Left lung (tissue), 10 donors: ENCODE results near the gene ASIC1. TPM values are rescaled to one million over a fixed set of nuclear protein-coding genes. Genes with fewer than 3 reads are reported as not detected.

Experiments used
- ATAC-seq: fragments of 200-7000 bp; cut with Tn5 transposase; one replicate; pipeline ENCODE4 v1.9.1; 2020; ENCODE audit warnings: moderate library complexity
- DNase-seq, 4 donors: peaks; one replicate each; pipeline ENCODE4 v3.0.0-alpha.2; 2013 to 2020
- H3K27ac ChIP-seq, 2 donors: fragments of 200-600 bp; sonication (generic) in 1 of 2; one replicate each; pipeline versions ENCODE4 v1.5.0 to v1.8.0; 2020 to 2021
- H3K27me3 ChIP-seq, 2 donors: fragments of 200-600 bp; sonication (generic) in 1 of 2; one replicate each; pipeline versions ENCODE4 v1.5.0 to v1.8.0; 2020 to 2021
- H3K36me3 ChIP-seq, 2 donors: fragments of 200-600 bp; sonication (generic) in 1 of 2; one replicate each; pipeline versions ENCODE4 v1.5.0 to v1.8.0; 2020 to 2021
- H3K4me1 ChIP-seq, 2 donors: fragments of 200-600 bp; one replicate each; pipeline ENCODE4 v1.8.0; 2021
- H3K4me3 ChIP-seq, 2 donors: fragments of 200-600 bp; sonication (generic) in 1 of 2; one replicate each; pipeline versions ENCODE4 v1.5.0 to v1.8.0; 2020 to 2021; ENCODE audit warnings: mild to moderate bottlenecking in 1 of 2
- H3K9me3 ChIP-seq, 2 donors: fragments of 200-600 bp; sonication (generic) in 1 of 2; one replicate each; pipeline versions ENCODE4 v1.5.0 to v1.8.0; 2020 to 2021
- intact Hi-C, 2 donors: fragments of 100-400 bp; cut with DNase I; formaldehyde crosslinking; loops; one replicate each; pipeline versions ENCODE4 v1.11.2 to v1.14.2; 2022
- polyA plus RNA-seq, 6 donors: library from polyadenylated mRNA; unstranded; fragments of 120-200 nt; gene quantifications; one replicate each; pipeline ENCODE4 v1.2.1, GENCODE V29; 2013; ENCODE audit not compliant: insufficient read length in 6 of 6
- total RNA-seq, 2 donors: library from RNA; stranded (reverse); fragmentation: NEBNext Ultra II Directional; extraction: Animal tissue kit (Norgen Biotek cat#: 25700); gene quantifications; one replicate each; pipeline ENCODE4 v1.2.1, GENCODE V29; 2021
- TF ChIP-seq, protein P1 (sequence below), 2 donors: fragments of 200-600 bp; sonication (generic) in 1 of 2; IDR thresholded peaks; one replicate each; pipeline versions ENCODE4 v1.5.0 to v1.8.0; 2021; ENCODE audit warnings: antibody characterized with exemption in 2 of 2
- donor health status: DM: no; HTN: yes; CAD: no.
- donor health status: DM: no; HTN: no; CAD: no.

ASIC1 gene
- total and polyA plus RNA-seq, 8 donors, result 2.1 to 15.4 (median 8.7) TPM

DNA sequence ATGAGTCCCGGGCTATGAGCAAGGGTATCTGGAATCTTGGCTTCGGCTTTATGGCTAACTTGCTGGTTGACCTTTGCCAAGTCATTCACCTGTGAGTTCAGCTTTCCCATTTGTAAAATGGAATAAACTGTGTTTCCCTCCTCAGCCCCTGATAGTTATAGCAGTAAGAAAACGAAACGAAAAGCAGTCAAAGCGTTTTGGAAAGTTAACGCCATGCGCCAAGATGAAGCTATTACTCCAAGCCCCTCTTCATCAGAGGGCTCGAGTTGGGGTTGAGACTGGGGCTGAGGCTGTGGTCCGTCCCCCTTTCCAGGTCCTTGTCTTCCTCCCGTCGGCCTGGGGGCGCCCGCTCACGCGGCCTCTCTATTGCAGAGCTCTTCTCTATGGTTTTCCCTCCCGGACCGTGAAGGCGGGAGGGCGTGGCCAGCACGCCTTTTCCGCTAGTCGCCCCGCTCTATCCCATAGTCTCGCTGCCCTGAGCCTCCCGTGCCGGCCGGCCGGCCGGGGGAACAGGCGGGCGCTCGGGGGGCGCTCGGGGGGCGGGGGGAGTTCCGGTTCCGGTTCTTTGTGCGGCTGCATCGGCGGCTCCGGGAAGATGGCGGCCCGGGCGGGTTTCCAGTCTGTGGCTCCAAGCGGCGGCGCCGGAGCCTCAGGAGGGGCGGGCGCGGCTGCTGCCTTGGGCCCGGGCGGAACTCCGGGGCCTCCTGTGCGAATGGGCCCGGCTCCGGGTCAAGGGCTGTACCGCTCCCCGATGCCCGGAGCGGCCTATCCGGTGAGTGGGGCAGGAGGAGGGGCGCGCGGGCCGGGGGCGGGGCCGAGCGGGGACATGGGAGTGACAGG lies 27.6 kb downstream of the ASIC1 start, which contains the start of gene SMARCD1:
SMARCD1 (plus strand) TSS at position 568 of the 840 bp plus-strand sequence; CDS start at position 596, 28 bp downstream.
- H3K27ac ChIP-seq, result peak within 1 kb of the TSS; percentile 93 to 95
- intact Hi-C loops, result no loop called here
- peaks cover 3 to 30% of the 10 kb centered on the region in 2 donors for H3K36me3 ChIP-seq
- peak; percentile 94 for ATAC-seq
- TF ChIP-seq, protein P1, sequence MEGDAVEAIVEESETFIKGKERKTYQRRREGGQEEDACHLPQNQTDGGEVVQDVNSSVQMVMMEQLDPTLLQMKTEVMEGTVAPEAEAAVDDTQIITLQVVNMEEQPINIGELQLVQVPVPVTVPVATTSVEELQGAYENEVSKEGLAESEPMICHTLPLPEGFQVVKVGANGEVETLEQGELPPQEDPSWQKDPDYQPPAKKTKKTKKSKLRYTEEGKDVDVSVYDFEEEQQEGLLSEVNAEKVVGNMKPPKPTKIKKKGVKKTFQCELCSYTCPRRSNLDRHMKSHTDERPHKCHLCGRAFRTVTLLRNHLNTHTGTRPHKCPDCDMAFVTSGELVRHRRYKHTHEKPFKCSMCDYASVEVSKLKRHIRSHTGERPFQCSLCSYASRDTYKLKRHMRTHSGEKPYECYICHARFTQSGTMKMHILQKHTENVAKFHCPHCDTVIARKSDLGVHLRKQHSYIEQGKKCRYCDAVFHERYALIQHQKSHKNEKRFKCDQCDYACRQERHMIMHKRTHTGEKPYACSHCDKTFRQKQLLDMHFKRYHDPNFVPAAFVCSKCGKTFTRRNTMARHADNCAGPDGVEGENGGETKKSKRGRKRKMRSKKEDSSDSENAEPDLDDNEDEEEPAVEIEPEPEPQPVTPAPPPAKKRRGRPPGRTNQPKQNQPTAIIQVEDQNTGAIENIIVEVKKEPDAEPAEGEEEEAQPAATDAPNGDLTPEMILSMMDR (IDR thresholded peaks at IDR 0.05), result peak in 1 of 2 donors; percentile 21
- peaks cover 0 to 22% of the 10 kb centered on the region in 2 donors for H3K4me1 ChIP-seq
- H3K27me3 ChIP-seq, result peaks cover 0 to 9% of the 10 kb centered on the region in 2 donors
- peak; percentile 88 to 99 (median 95) for DNase-seq
- H3K9me3 ChIP-seq, result no peaks in the 10 kb centered on the region
- peak within 1 kb of the TSS; percentile 81 to 96 for H3K4me3 ChIP-seq

DNA sequence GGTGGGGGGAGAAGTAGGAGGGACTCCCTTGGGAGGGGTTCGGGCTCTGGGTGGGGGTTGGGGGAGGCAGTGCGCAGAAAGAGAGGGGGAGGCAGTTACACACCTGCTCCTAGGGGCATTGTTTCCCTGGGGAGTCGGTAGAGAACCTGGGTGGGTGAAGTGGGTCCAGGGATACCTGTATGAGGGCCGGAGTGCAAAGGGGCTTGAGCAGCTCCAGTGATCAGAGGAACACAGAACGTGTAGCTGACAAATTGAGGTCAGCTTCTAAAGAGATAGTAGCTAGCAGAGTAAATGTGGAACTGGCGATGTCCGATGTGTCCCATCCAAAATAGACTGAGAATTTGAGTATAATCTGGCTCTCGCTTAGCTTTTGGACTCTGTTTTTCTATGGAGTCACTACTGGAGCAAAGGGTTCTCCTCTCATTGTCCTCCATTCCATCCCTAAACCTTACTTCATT lies 28.2 kb downstream of the ASIC1 start:
- H3K4me1 ChIP-seq, result peaks cover 0 to 22% of the 10 kb centered on the region in 2 donors
- DNase-seq, result no peak
- intact Hi-C loops, result no loop called here
- peak overlapping the region; percentile 81 to 96 for H3K4me3 ChIP-seq
- H3K9me3 ChIP-seq, result no peaks in the 10 kb centered on the region
- H3K27ac ChIP-seq, result peak overlapping the region; percentile 93 to 95
- TF ChIP-seq, protein P1 (IDR thresholded peaks at IDR 0.05), result no peak
- peaks cover 8 to 36% of the 10 kb centered on the region in 2 donors for H3K36me3 ChIP-seq
- no peak for ATAC-seq
- H3K27me3 ChIP-seq, result peaks cover 0 to 7% of the 10 kb centered on the region in 2 donors

DNA sequence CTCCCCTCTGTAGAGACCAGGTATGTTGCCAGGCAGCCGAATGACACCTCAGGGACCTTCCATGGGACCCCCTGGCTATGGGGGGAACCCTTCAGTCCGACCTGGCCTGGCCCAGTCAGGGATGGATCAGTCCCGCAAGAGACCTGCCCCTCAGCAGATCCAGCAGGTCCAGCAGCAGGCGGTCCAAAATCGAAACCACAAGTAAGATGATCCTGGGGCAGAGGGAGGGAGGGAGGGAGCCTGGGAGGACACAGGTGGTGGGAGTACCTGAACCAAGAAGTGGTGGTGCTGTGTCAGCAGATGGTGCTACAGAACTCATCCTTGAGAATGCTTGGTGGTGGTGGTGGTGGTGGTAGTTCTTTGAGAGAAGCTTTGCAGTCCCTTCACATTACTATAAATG lies 28.8 kb downstream of the ASIC1 start:
- ATAC-seq (no peak), DNase-seq (no peak)
- intact Hi-C loops, result no loop called here
- H3K9me3 ChIP-seq, result no peaks in the 10 kb centered on the region
- TF ChIP-seq, protein P1 (IDR thresholded peaks at IDR 0.05), result no peak
- peak overlapping the region in 1 of 2 donors; percentile 93 for H3K27ac ChIP-seq
- H3K27me3 ChIP-seq, result peaks cover 0 to 2% of the 10 kb centered on the region in 2 donors
- peaks cover 8 to 41% of the 10 kb centered on the region in 2 donors for H3K36me3 ChIP-seq
- H3K4me1 ChIP-seq, result peaks cover 0 to 22% of the 10 kb centered on the region in 2 donors
- H3K4me3 ChIP-seq, result peak overlapping the region in 1 of 2 donors; percentile 81

DNA sequence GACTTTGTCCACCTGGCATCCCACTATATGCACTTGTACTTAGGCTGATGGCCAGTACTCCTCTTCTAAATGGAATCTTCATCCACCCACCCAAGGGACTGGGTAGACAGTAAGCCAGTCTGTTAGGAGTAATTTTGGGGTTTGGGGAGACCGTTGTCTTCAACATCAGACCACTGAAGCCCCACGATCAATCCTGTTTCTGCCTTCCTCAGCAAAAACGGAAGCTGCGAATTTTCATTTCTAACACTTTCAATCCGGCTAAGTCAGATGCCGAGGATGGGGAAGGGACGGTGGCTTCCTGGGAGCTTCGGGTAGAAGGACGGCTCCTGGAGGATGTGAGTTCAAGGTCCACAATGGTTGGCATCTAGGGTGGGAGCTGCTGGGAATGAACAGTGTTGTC lies 29.8 kb downstream of the ASIC1 start:
- Histone ChIP-seq H3K4me3 (no peak overlapping the region), H3K27ac (no peak overlapping the region), H3K9me3 (no peaks in the 10 kb centered on the region), H3K36me3 (peaks cover 8 to 51% of the 10 kb centered on the region in 2 donors), H3K4me1 (peaks cover 0 to 22% of the 10 kb centered on the region in 2 donors), H3K27me3 (no peaks in the 10 kb centered on the region)
- TF ChIP-seq, protein P1 (IDR thresholded peaks at IDR 0.05), result no peak
- DNase-seq (no peak), ATAC-seq (no peak)
- intact Hi-C loops, result no loop called here

DNA sequence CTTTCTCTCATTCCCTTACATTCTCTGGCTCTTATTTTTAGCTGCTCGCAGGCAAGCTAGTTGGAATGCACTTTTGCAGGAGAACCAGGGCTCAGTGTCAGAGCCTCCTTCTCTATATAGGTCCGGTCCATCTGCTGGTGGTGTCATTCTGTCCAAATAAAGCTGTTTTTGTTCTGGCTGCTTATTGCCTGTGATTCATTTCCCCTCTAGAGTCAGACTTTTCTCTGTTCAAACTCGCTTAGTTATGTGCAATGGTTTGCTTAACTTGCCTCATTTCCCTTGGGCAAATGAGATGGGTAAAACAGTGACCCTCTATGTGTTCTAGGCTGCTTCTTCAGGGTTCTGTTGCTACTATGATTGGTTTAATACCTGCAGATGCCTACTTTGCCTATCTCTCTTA lies 30.6 kb downstream of the ASIC1 start:
- intact Hi-C loops, result no loop called here
- H3K4me3 ChIP-seq, result no peak overlapping the region
- no peaks in the 10 kb centered on the region for H3K9me3 ChIP-seq
- peaks cover 0 to 22% of the 10 kb centered on the region in 2 donors for H3K4me1 ChIP-seq
- TF ChIP-seq, protein P1 (IDR thresholded peaks at IDR 0.05), result no peak
- peak overlapping the region in 1 of 2 donors; percentile 14 for H3K27ac ChIP-seq
- H3K36me3 ChIP-seq, result peaks cover 8 to 60% of the 10 kb centered on the region in 2 donors
- no peaks in the 10 kb centered on the region for H3K27me3 ChIP-seq
- DNase-seq (no peak), ATAC-seq (no peak)
